ENCODE data around the gene UBR3. TPM values are rescaled to one million over a fixed set of nuclear protein-coding genes. Genes with fewer than 3 reads are reported as not detected.
A peak's percentile ranks its signal among the peaks of the same experiment; 100 is the strongest.
"Not testable (repeated sequence)": the region's sequence is repeated elsewhere in the genome, so short reads cannot be mapped to it uniquely, and the experiment has no call there.

Gene UBR3
- total and polyA plus RNA-seq, 4 experiments from 2014 or later: 4.3 to 43.5 (median 27.6) TPM

DNA sequence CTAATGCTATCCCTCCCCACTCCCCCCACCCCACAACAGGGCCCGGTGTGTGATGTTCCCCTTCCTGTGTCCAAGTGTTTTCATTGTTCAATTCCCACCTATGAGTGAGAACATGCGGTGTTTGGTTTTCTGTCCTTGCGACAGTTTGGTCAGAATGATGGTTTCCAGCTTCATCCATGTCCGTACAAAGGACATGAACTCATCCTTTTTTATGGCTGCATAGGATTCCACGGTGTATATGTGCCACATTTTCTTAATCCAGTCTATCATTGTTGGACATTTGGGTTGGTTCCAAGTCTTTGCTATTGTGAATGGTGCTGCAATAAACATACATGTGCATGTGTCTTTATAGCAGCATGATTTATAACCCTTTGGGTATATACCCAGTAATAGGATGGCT is 109.4 kb downstream of the UBR3 start:
- not testable (repeated sequence) for H3K36me3 ChIP-seq (ENCODE audit: insufficient read depth, low read length)

DNA sequence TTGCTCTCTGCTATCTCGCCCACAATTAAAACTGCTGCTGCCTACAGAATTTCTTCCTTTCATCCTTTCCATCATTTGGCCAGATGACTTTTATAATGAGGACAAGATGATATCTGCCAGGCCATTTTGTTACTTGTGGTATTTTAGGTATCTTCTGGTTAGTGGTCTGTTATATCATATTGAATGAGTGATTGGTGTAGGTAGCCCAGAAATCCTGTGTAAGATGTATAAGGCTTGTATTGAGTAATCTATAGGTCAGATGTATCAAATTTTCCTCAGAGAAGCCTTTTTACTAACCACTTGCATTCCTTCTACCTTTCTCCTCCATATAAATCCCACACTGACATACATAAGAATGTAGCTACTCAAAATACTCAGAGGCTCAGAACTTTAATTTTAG is 118.3 kb downstream of the UBR3 start:
- no peak overlapping the region for H3K4me3 Mint-ChIP-seq
- H3K27ac Mint-ChIP-seq: peak overlapping the region in 2 of 7 donors; percentile 2 to 11
- DNase-seq: no peak
- Histone ChIP-seq H3K36me3 (ENCODE audit: insufficient read depth, low read length) (peaks cover 25% of the 10 kb centered on the region), H3K9me3 (ENCODE audit: control insufficient read depth in 1 of 2, low read length in 2 of 2) (no peaks in the 10 kb centered on the region), H3K27ac (ENCODE audit: low read depth, low read length) (no peak overlapping the region), H3K4me3 (ENCODE audit: low read length in 2 of 2) (no peak overlapping the region), H3K27me3 (ENCODE audit: insufficient read depth, low read length) (no peaks in the 10 kb centered on the region), H3K4me1 (ENCODE audit: insufficient read depth, low read length) (no peaks in the 10 kb centered on the region)
- H3K9me3 Mint-ChIP-seq: no peaks in the 10 kb centered on the region
- ChIA-PET POLR2A (ENCODE audit: partially characterized antibody) (no interaction called here), CTCF (ENCODE audit: partially characterized antibody) (no interaction called here)
- H3K36me3 Mint-ChIP-seq: peaks cover 47 to 48% of the 10 kb centered on the region in 2 donors
- intact Hi-C loops (cut with micrococcal nuclease): no loop called here
- H3K27me3 Mint-ChIP-seq: no peaks in the 10 kb centered on the region
- H3K4me1 Mint-ChIP-seq: no peaks in the 10 kb centered on the region

More for the DNA sequence above, 109.4 kb downstream of the UBR3 start:
- POLR2A ChIA-PET (ENCODE audit: partially characterized antibody); H3K4me3 Mint-ChIP-seq; H3K27ac Mint-ChIP-seq; H3K4me1 Mint-ChIP-seq; H3K4me3 ChIP-seq (ENCODE audit: low read length in 2 of 2); H3K27me3 ChIP-seq (ENCODE audit: insufficient read depth, low read length); H3K9me3 Mint-ChIP-seq; H3K27ac ChIP-seq (ENCODE audit: low read depth, low read length); H3K9me3 ChIP-seq (ENCODE audit: control insufficient read depth in 1 of 2, low read length in 2 of 2); CTCF ChIA-PET (ENCODE audit: partially characterized antibody); DNase-seq; H3K27me3 Mint-ChIP-seq; H3K4me1 ChIP-seq (ENCODE audit: insufficient read depth, low read length): not testable (repeated sequence)
- peaks cover 37 to 41% of the 10 kb centered on the region in 2 donors for H3K36me3 Mint-ChIP-seq
- intact Hi-C loops (cut with micrococcal nuclease): loop anchor here (10.0 kb wide), 1 partner anchor 938 kb away; no protein-coding TSS in a partner anchor

DNA sequence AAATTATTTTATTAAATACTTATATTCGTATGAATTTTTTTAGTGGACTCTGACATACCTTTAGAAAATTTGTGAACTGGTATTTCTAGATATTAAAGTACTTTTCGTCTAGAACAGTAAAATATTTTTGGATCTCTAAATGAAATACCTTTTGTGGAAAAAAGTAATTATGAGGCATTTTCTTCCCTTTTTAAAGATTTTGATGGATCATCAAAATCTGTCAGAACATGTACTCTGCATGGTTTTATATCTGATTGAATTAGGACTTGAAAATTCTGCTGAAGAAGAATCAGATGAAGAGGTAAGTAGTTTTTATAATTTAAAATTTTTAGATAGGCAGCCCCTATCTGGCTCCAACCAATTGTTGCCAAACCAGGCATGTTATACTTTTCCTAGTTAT is 118.8 kb downstream of the UBR3 start:
- Histone ChIP-seq H3K9me3 (ENCODE audit: control insufficient read depth in 1 of 2, low read length in 2 of 2) (no peaks in the 10 kb centered on the region), H3K27me3 (ENCODE audit: insufficient read depth, low read length) (no peaks in the 10 kb centered on the region), H3K4me1 (ENCODE audit: insufficient read depth, low read length) (no peaks in the 10 kb centered on the region), H3K36me3 (ENCODE audit: insufficient read depth, low read length) (peaks cover 25% of the 10 kb centered on the region), H3K27ac (ENCODE audit: low read depth, low read length) (no peak overlapping the region), H3K4me3 (ENCODE audit: low read length in 2 of 2) (no peak overlapping the region)
- no peaks in the 10 kb centered on the region for H3K9me3 Mint-ChIP-seq
- H3K4me3 Mint-ChIP-seq: no peak overlapping the region
- POLR2A ChIA-PET (ENCODE audit: partially characterized antibody): no interaction called here
- CTCF ChIA-PET (ENCODE audit: partially characterized antibody): no interaction called here
- no peak overlapping the region for H3K27ac Mint-ChIP-seq
- intact Hi-C loops (cut with micrococcal nuclease): no loop called here
- no peak for DNase-seq
- no peaks in the 10 kb centered on the region for H3K4me1 Mint-ChIP-seq
- H3K36me3 Mint-ChIP-seq: peaks cover 44 to 47% of the 10 kb centered on the region in 2 donors
- H3K27me3 Mint-ChIP-seq: no peaks in the 10 kb centered on the region

DNA sequence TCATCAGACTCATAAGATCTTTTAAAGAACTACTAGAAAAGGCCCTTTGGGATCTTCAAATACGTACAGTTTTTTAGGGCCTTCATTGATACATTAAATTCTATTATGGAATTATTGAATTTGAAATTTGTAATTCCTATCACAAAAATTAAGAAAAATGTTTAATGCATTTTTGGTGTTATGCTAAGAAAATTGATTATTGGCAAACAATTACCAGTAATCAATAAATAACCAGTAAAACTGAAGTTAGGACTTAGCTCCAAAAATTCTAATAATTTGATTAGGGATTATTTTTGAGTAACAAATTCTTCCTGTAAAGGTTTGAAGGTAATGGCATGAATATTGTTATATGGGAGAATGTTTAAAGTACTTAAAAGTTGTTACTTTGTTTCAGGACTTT is 119.3 kb downstream of the UBR3 start:
- Histone ChIP-seq H3K4me1 (ENCODE audit: insufficient read depth, low read length) (no peaks in the 10 kb centered on the region), H3K27ac (ENCODE audit: low read depth, low read length) (no peak overlapping the region), H3K9me3 (ENCODE audit: control insufficient read depth in 1 of 2, low read length in 2 of 2) (no peaks in the 10 kb centered on the region), H3K36me3 (ENCODE audit: insufficient read depth, low read length) (peaks cover 25% of the 10 kb centered on the region), H3K27me3 (ENCODE audit: insufficient read depth, low read length) (no peaks in the 10 kb centered on the region), H3K4me3 (ENCODE audit: low read length in 2 of 2) (no peak overlapping the region)
- Mint-ChIP-seq H3K36me3 (peaks cover 45 to 47% of the 10 kb centered on the region in 2 donors), H3K27ac (no peak overlapping the region), H3K4me1 (no peaks in the 10 kb centered on the region), H3K4me3 (no peak overlapping the region), H3K9me3 (no peaks in the 10 kb centered on the region), H3K27me3 (no peaks in the 10 kb centered on the region)
- ChIA-PET CTCF (ENCODE audit: partially characterized antibody) (no interaction called here), POLR2A (ENCODE audit: partially characterized antibody) (no interaction called here)
- DNase-seq: no peak
- intact Hi-C loops (cut with micrococcal nuclease): no loop called here

DNA sequence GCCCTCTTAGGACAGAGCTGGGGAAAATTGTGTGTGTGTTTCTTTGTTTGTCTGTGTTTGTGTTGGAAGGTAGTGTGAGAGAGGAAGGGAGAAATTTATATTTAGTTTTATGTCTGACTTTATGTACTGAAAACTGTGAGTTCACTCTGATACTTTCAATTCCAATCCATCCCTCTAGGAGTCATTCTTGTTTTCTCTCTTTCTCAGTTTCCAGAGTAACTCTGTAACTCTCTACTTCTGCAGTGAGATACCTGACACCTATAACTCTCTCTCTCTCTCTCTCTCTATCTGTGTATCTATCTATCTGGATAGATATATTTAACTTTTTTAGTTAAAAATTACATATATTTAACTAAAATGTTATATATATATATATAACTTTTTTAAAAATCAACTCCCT is 128.7 kb downstream of the UBR3 start:
- no peaks in the 10 kb centered on the region for H3K27me3 ChIP-seq (ENCODE audit: insufficient read depth, low read length)
- no peak overlapping the region for H3K27ac ChIP-seq (ENCODE audit: low read depth, low read length)
- intact Hi-C loops (cut with micrococcal nuclease): no loop called here
- no peaks in the 10 kb centered on the region for H3K4me1 ChIP-seq (ENCODE audit: insufficient read depth, low read length)
- H3K36me3 ChIP-seq (ENCODE audit: insufficient read depth, low read length): peaks cover 8% of the 10 kb centered on the region
- H3K4me3 ChIP-seq (ENCODE audit: low read length in 2 of 2): no peak overlapping the region
- peaks cover 0 to 4% (median under 1%) of the 10 kb centered on the region in 4 donors for H3K4me1 Mint-ChIP-seq
- H3K36me3 Mint-ChIP-seq: peaks cover 60 to 67% of the 10 kb centered on the region in 2 donors
- ChIA-PET POLR2A (ENCODE audit: partially characterized antibody) (no interaction called here), CTCF (ENCODE audit: partially characterized antibody) (no interaction called here)
- H3K9me3 Mint-ChIP-seq: no peaks in the 10 kb centered on the region
- H3K4me3 Mint-ChIP-seq: no peak overlapping the region
- H3K9me3 ChIP-seq (ENCODE audit: control insufficient read depth in 1 of 2, low read length in 2 of 2): no peaks in the 10 kb centered on the region
- no peak overlapping the region for H3K27ac Mint-ChIP-seq
- DNase-seq: no peak
- H3K27me3 Mint-ChIP-seq: no peaks in the 10 kb centered on the region

DNA sequence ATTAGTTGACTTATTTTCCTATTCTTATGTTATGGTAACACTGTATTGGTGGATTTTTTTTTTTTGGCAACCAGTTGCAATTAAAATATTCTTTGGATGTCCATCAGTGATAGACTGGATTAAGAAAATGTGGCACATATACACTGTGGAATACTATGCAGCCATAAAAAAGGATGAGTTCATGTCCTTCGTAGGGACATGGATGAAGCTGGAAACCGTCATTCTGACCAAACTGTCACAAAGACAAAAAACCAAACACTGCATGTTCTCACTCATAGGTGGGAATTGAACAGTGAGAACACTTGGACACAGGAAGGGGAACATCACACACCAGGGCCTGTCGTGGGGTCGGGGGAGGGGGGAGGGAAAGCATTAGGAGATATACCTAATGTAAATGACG is 130.0 kb downstream of the UBR3 start:
- POLR2A ChIA-PET (ENCODE audit: partially characterized antibody); H3K36me3 ChIP-seq (ENCODE audit: insufficient read depth, low read length); H3K27ac ChIP-seq (ENCODE audit: low read depth, low read length); DNase-seq; CTCF ChIA-PET (ENCODE audit: partially characterized antibody); H3K4me1 Mint-ChIP-seq; H3K27me3 Mint-ChIP-seq; H3K9me3 Mint-ChIP-seq; H3K27me3 ChIP-seq (ENCODE audit: insufficient read depth, low read length); H3K4me3 ChIP-seq (ENCODE audit: low read length in 2 of 2); H3K9me3 ChIP-seq (ENCODE audit: control insufficient read depth in 1 of 2, low read length in 2 of 2); H3K4me1 ChIP-seq (ENCODE audit: insufficient read depth, low read length); H3K4me3 Mint-ChIP-seq; intact Hi-C loops (cut with micrococcal nuclease): not testable (repeated sequence)
- Mint-ChIP-seq H3K27ac (peak overlapping the region in 1 of 7 donors; percentile 18), H3K36me3 (peaks cover 59 to 64% of the 10 kb centered on the region in 2 donors)

DNA sequence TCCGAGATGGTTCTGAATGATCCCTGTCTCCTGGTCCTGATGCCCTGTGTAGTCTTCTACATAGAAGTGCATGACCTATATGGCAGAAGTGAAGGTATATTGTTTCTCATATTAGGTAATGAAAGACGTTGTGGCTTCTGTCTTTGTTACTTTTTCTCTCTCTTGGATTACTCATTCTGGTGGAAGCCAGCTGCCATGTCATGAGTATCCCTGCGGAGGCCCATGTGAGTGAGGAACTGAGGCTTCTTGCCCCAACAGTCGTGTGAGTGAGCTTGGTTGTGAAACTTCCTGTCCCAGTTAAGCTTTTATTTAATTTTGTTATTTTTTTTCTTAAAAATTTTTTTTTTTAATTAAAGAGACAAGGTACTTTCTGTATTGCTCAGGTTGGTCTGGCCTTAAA is 134.7 kb downstream of the UBR3 start:
- H3K9me3 ChIP-seq (ENCODE audit: control insufficient read depth in 1 of 2, low read length in 2 of 2): no peaks in the 10 kb centered on the region
- peaks cover 13% of the 10 kb centered on the region for H3K36me3 ChIP-seq (ENCODE audit: insufficient read depth, low read length)
- H3K27me3 Mint-ChIP-seq: no peaks in the 10 kb centered on the region
- H3K27me3 ChIP-seq (ENCODE audit: insufficient read depth, low read length): no peaks in the 10 kb centered on the region
- peaks cover 67 to 72% of the 10 kb centered on the region in 2 donors for H3K36me3 Mint-ChIP-seq
- peaks cover 0 to 6% (median 3%) of the 10 kb centered on the region in 4 donors for H3K4me1 Mint-ChIP-seq
- no peaks in the 10 kb centered on the region for H3K4me1 ChIP-seq (ENCODE audit: insufficient read depth, low read length)
- ChIA-PET CTCF (ENCODE audit: partially characterized antibody) (no interaction called here), POLR2A (ENCODE audit: partially characterized antibody) (no interaction called here)
- no peak for DNase-seq
- no peak overlapping the region for H3K4me3 Mint-ChIP-seq
- H3K4me3 ChIP-seq (ENCODE audit: low read length in 2 of 2): no peak overlapping the region
- intact Hi-C loops (cut with micrococcal nuclease): no loop called here
- peaks cover 0 to 2% (median 0%) of the 10 kb centered on the region in 8 donors for H3K9me3 Mint-ChIP-seq
- no peak overlapping the region for H3K27ac ChIP-seq (ENCODE audit: low read depth, low read length)
- H3K27ac Mint-ChIP-seq: no peak overlapping the region

DNA sequence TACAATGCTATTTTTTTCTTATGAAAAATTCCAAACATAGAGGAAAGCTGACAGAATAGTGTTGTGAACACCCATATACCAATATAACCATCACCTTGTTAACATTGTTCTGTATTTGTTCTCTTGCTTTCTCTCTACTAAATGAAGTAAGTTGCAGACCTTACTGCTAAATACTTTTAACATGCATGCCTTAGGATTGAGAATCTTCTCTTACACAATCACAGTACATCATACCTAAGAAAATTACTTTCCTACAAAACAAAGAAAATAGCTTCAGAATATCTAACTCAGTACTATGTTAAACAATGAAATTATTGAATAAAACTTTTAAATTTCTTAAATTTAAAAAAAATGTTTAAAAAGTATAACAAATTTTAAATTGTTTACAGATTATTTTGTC is 136.5 kb downstream of the UBR3 start:
- ChIA-PET POLR2A (ENCODE audit: partially characterized antibody) (no interaction called here), CTCF (ENCODE audit: partially characterized antibody) (no interaction called here)
- Mint-ChIP-seq H3K27me3 (no peaks in the 10 kb centered on the region), H3K4me1 (peaks cover 0 to 8% (median 4%) of the 10 kb centered on the region in 4 donors), H3K27ac (no peak overlapping the region), H3K9me3 (peaks cover 0 to 3% (median under 1%) of the 10 kb centered on the region in 8 donors), H3K4me3 (no peak overlapping the region), H3K36me3 (peaks cover 59 to 67% of the 10 kb centered on the region in 2 donors)
- H3K36me3 ChIP-seq (ENCODE audit: insufficient read depth, low read length): peaks cover 8% of the 10 kb centered on the region
- no peak for DNase-seq
- no peaks in the 10 kb centered on the region for H3K4me1 ChIP-seq (ENCODE audit: insufficient read depth, low read length)
- no peaks in the 10 kb centered on the region for H3K27me3 ChIP-seq (ENCODE audit: insufficient read depth, low read length)
- intact Hi-C loops (cut with micrococcal nuclease): no loop called here
- no peaks in the 10 kb centered on the region for H3K9me3 ChIP-seq (ENCODE audit: control insufficient read depth in 1 of 2, low read length in 2 of 2)
- H3K27ac ChIP-seq (ENCODE audit: low read depth, low read length): no peak overlapping the region
- H3K4me3 ChIP-seq (ENCODE audit: low read length in 2 of 2): no peak overlapping the region

Data from CD4-positive, alpha-beta memory T cell (primary cell).